G401 (cell line): ENCODE measurements around the gene SULT1C2. TPM values are rescaled to one million over a fixed set of nuclear protein-coding genes. Genes with fewer than 3 reads are reported as not detected.

ENCODE experiments used
- DNase-seq: peaks from one replicate; pipeline ENCODE4 v3.0.0-alpha.2; 2015; ENCODE audit warnings: low spot score
- in situ Hi-C: cut with HindIII; loops from 2 replicates; pipeline ENCODE4 v1.10.0; 2016; ENCODE audit warnings: low sequenced_read_pairs, mixed read lengths
- total RNA-seq: library from RNA; depleted of rRNA; stranded (reverse); fragments of >200 nt; shearing (Covaris generic); gene quantifications from 2 replicates; pipeline ENCODE4 v1.2.3, GENCODE V29; 2014; rRNA removed

SULT1C2 gene
- total RNA-seq, result 0.71 and 3.2 TPM in 2 replicates

GRCh38 chr2:108288534-108289106, at the start of gene SULT1C2:
SULT1C2 (plus strand) TSS chr2:108288895; CDS start chr2:108293668, 4,773 bp downstream.
- in situ Hi-C loops, result no loop called here
- no peak for DNase-seq

GRCh38 chr2:108239786-108240185, 48.9 kb upstream of the SULT1C2 start, which contains the start of gene SULT1C3:
SULT1C3 (plus strand) TSS chr2:108239968; CDS start chr2:108247195, 7,227 bp downstream.
- DNase-seq, result no peak
- in situ Hi-C loops, result no loop called here

- in situ Hi-C loops, result no loop called here
- no peak for DNase-seq
Measured at GRCh38 chr2:108240966-108241365, 47.7 kb upstream of the SULT1C2 start.

- DNase-seq, result no peak
- in situ Hi-C loops, result no loop called here
Measured at GRCh38 chr2:108243566-108243965, 45.1 kb upstream of the SULT1C2 start.

GRCh38 chr2:108244667-108245414, 43.9 kb upstream of the SULT1C2 start:
- no peak for DNase-seq
- in situ Hi-C loops, result no loop called here

- no peak for DNase-seq
- in situ Hi-C loops, result no loop called here
Measured at GRCh38 chr2:108253106-108253505, 35.6 kb upstream of the SULT1C2 start.

GRCh38 chr2:108257757-108258331, 30.9 kb upstream of the SULT1C2 start:
- DNase-seq, result no peak
- in situ Hi-C loops, result no loop called here

GRCh38 chr2:108260773-108261172, 27.9 kb upstream of the SULT1C2 start:
- in situ Hi-C loops, result no loop called here
- DNase-seq, result no peak

- in situ Hi-C loops, result no loop called here
- DNase-seq, result no peak
Measured at GRCh38 chr2:108262036-108262435, 26.7 kb upstream of the SULT1C2 start.

- in situ Hi-C loops, result no loop called here
- no peak for DNase-seq
Measured at GRCh38 chr2:108263401-108263800, 25.3 kb upstream of the SULT1C2 start.

- DNase-seq, result no peak
- in situ Hi-C loops, result no loop called here
Measured at GRCh38 chr2:108266218-108266617, 22.5 kb upstream of the SULT1C2 start.

- no peak for DNase-seq
- in situ Hi-C loops, result no loop called here
Measured at GRCh38 chr2:108267101-108267500, 21.6 kb upstream of the SULT1C2 start.

GRCh38 chr2:108268001-108268400, 20.7 kb upstream of the SULT1C2 start:
- in situ Hi-C loops, result no loop called here

GRCh38 chr2:108270346-108270745, 18.3 kb upstream of the SULT1C2 start:
- in situ Hi-C loops, result no loop called here
- DNase-seq, result no peak

More at GRCh38 chr2:108268001-108268400, 20.7 kb upstream of the SULT1C2 start:
- DNase-seq, result no peak

GRCh38 chr2:108270768-108271506, 17.8 kb upstream of the SULT1C2 start:
- no peak for DNase-seq
- in situ Hi-C loops, result no loop called here

- in situ Hi-C loops, result no loop called here
- no peak for DNase-seq
Measured at GRCh38 chr2:108271691-108272253, 16.9 kb upstream of the SULT1C2 start.

GRCh38 chr2:108278631-108279030, 10.1 kb upstream of the SULT1C2 start:
- in situ Hi-C loops, result no loop called here
- DNase-seq, result no peak

- in situ Hi-C loops, result no loop called here
- DNase-seq, result no peak
Measured at GRCh38 chr2:108279468-108279867, 9.2 kb upstream of the SULT1C2 start.

GRCh38 chr2:108280466-108280865, 8.2 kb upstream of the SULT1C2 start:
- in situ Hi-C loops, result no loop called here

More at GRCh38 chr2:108280466-108280865, 8.2 kb upstream of the SULT1C2 start:
- DNase-seq, result no peak
